Ammon's horn (tissue), 1 donor: ENCODE results near the gene ACOT11.

Experiments used
- DNase-seq: peaks from one replicate; pipeline ENCODE4 v3.0.0-alpha.2; 2016; ENCODE audit warnings: low spot score

The ACOT11 gene

GRCh38 chr1:54645806-54646676 lies 98.0 kb downstream of the ACOT11 start:
- DNase-seq = no peak

GRCh38 chr1:54649130-54649898 lies 101.3 kb downstream of the ACOT11 start:
- no peak for DNase-seq

GRCh38 chr1:54649921-54650320 lies 101.9 kb downstream of the ACOT11 start:
- no peak for DNase-seq

DNA sequence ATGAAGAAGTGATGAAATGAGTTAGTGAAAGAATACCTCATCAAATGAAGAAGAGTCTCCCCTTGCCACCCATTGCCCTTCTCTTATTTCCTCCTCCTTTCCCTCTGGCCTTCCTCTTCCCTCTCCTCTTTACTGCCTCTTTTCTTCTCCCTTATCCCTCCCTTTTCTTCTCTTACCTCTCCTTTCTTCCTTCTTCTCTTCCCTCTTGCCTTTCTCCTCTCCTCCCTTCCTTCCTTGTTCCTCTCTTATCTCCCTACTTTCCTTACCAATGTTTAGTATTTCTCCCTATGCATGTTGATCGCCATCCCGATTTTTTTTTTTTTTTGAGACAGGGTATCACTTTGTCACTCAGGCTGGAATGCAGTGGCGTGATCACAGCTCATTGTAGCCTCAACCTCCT lies 102.4 kb downstream of the ACOT11 start:
- no peak for DNase-seq

DNA sequence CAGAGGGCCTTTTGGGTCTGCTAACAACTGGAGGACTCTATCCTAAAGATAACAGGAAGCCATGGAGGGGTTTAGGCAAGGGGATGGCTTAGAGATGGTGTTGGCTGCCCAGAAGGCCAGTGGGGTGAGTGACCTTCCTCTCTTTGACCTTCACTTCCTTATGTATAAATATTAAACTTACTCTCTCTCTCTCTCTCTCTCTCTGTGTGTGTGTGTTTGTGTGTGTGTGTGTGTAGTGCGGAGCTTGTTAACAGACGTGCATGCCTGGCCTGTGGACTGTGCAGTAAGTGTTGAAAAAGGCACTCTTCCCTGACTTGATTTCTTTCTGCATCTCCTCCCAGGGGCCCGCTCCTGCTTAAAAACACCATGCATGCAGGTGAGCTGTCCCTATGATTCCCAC lies 103.6 kb downstream of the ACOT11 start:
- no peak for DNase-seq

- DNase-seq = no peak
These were observed 104.1 kb downstream of the ACOT11 start for GRCh38 chr1:54652168-54652567.

- no peak for DNase-seq
These were observed 105.0 kb downstream of the ACOT11 start for GRCh38 chr1:54653036-54653435.

DNA sequence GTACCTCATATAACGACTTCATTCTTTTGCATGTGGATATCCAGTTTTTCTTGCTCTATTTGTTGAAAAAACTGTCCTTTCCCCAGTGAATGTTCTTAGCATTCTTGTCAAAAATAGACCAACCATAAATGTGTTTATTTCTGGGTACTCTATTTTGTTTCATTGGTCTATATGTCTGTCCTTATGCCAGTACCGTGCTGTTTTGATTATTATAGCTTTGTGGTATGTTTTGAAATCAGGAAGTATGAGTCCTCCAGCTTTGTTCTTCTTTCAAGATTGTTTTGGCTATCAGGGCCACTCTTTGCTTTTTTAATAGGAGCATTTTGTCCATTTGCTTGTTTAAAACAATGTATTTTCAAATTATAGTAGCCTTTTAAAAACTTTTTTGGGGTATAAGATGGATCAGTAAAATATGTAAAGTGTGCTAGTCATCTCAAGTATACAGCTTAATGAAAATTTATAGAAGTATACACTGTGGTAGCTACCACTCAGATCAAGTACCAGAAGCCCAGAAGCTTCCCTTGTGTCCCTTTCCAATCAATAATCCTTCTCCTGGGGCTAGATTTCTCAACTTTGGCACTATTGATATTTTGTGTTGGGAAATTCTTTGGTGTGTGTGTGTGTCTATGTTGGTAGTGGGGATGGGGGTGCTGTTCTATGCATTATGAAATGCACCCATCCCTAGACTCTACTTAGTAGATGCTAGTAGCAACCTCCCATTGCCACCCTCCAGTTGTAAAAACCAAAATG lies 110.3 kb downstream of the ACOT11 start:
- no peak for DNase-seq
